PC-9 (cell line): Measurements from ENCODE around the gene CLEC5A.

Experiments used
- EZH2 ChIP-seq: fragments of 200-600 bp; sonication (generic); IDR thresholded peaks from 2 replicates; pipeline ENCODE4 v1.8.0; 2017; ENCODE audit warnings: antibody characterized with exemption, low read depth
- TF ChIP-seq, protein P1 (sequence below): fragments of 200-600 bp; sonication (generic); conservative IDR thresholded peaks from 2 replicates; pipeline ENCODE4 v1.6.1; 2017; ENCODE audit warnings: mixed run types, antibody characterized with exemption, mild to moderate bottlenecking, moderate library complexity

DNA sequence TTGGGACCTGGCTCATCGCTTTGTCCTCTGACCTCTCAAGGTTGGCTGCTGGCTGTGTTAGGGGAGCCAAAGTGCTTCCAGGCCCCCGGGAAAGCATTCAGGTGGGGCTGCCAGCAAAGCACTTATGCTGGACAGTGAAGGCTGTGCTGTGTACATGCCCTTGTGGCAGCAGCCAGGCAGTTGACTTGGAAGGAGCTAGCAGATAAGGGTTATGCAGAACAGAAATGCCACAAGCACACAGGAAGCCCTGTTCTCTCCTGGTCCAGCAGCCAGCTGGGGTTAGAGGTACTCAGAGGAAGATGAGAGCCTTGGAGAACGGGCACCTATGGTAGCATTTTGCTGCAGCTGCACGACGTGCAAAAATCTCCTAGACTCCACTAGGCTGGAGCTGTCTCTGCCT lies 65.8 kb downstream of the CLEC5A start:
- TF ChIP-seq, protein P1, sequence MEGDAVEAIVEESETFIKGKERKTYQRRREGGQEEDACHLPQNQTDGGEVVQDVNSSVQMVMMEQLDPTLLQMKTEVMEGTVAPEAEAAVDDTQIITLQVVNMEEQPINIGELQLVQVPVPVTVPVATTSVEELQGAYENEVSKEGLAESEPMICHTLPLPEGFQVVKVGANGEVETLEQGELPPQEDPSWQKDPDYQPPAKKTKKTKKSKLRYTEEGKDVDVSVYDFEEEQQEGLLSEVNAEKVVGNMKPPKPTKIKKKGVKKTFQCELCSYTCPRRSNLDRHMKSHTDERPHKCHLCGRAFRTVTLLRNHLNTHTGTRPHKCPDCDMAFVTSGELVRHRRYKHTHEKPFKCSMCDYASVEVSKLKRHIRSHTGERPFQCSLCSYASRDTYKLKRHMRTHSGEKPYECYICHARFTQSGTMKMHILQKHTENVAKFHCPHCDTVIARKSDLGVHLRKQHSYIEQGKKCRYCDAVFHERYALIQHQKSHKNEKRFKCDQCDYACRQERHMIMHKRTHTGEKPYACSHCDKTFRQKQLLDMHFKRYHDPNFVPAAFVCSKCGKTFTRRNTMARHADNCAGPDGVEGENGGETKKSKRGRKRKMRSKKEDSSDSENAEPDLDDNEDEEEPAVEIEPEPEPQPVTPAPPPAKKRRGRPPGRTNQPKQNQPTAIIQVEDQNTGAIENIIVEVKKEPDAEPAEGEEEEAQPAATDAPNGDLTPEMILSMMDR: no peak
- no peak for TF ChIP-seq EZH2
